ENCODE results near the gene SREBF1. TPM values are rescaled to one million over a fixed set of nuclear protein-coding genes. Genes with fewer than 3 reads are reported as not detected.
A peak's percentile ranks its signal among the peaks of the same experiment; 100 is the strongest.

The SREBF1 gene
- total RNA-seq, 1 experiment from 2014 or later, result 167 TPM

- no peak; the same call in 1 of the 2 replicates for ATAC-seq
- Histone ChIP-seq H3K79me2 (ENCODE audit: low read length) (peaks cover 24% of the 10 kb centered on the region), H2AFZ (ENCODE audit: low read length) (no peak overlapping the region), H3K9me2 (replicated peaks; ENCODE audit: low read length) (no peaks in the 10 kb centered on the region), H3F3A (ENCODE audit: low read length, unreplicated experiment) (peaks cover 6% of the 10 kb centered on the region), H4K20me1 (ENCODE audit: low read length) (no peaks in the 10 kb centered on the region), H3K27me3 (ENCODE audit: low read length) (no peaks in the 10 kb centered on the region), H3K9ac (ENCODE audit: low read length) (peak overlapping the region; percentile 93), H3K4me1 (ENCODE audit: insufficient read depth, low read length) (peaks cover 43% of the 10 kb centered on the region), H3K27ac (ENCODE audit: low read length) (peak overlapping the region; percentile 97), H3K9me3 (ENCODE audit: low read length) (no peaks in the 10 kb centered on the region), H3K4me3 (ENCODE audit: low read length) (peak overlapping the region; percentile 60), H3K4me2 (ENCODE audit: low read length) (peak overlapping the region; percentile 80), H3K36me3 (ENCODE audit: low read depth, low read length) (no peaks in the 10 kb centered on the region)
- no TSS peak for BruUV-seq (replicated peaks)
- DNase-seq, result peak; percentile 31
- no peak for TF ChIP-seq EZH2 (IDR thresholded peaks at IDR 0.05; ENCODE audit: low read length, unreplicated experiment)
- TF ChIP-seq EZH2phosphoT487 (IDR thresholded peaks at IDR 0.05; ENCODE audit: borderline replicate concordance, low read length), result no peak
- no peak for TF ChIP-seq CTCF (conservative IDR thresholded peaks at IDR 0.05; ENCODE audit: low read depth, low read length)
- POLR2A ChIA-PET (ENCODE audit: unreplicated experiment), result no interaction called here
- CTCF ChIA-PET, result no interaction called here
- intact Hi-C loops (cut with micrococcal nuclease), result no loop called here
Observed at GRCh38 chr17:17840751-17841591, 4.2 kb upstream of the SREBF1 start.

GRCh38 chr17:17839791-17840707 is 3.3 kb upstream of the SREBF1 start:
- H3K27me3 ChIP-seq (ENCODE audit: low read length), result no peaks in the 10 kb centered on the region
- H3K4me1 ChIP-seq (ENCODE audit: insufficient read depth, low read length), result peaks cover 52% of the 10 kb centered on the region
- H3K9me3 ChIP-seq (ENCODE audit: low read length), result no peaks in the 10 kb centered on the region
- no peaks in the 10 kb centered on the region for H3K9me2 ChIP-seq (replicated peaks; ENCODE audit: low read length)
- DNase-seq (peak; percentile 98), ATAC-seq (peak; percentile 55)
- POLR2A ChIA-PET (ENCODE audit: unreplicated experiment), result no interaction called here
- BruUV-seq (replicated peaks), result TSS peak; percentile 51
- no peaks in the 10 kb centered on the region for H3K36me3 ChIP-seq (ENCODE audit: low read depth, low read length)
- peak overlapping the region; percentile 93 for H3K9ac ChIP-seq (ENCODE audit: low read length)
- peak overlapping the region; percentile 60 for H3K4me3 ChIP-seq (ENCODE audit: low read length)
- peak overlapping the region; percentile 80 for H3K4me2 ChIP-seq (ENCODE audit: low read length)
- H3F3A ChIP-seq (ENCODE audit: low read length, unreplicated experiment), result peaks cover 6% of the 10 kb centered on the region
- H2AFZ ChIP-seq (ENCODE audit: low read length), result peak overlapping the region; percentile 65
- CTCF ChIA-PET, result interaction anchor here (0.6 kb wide), 2 partner anchors 22 to 29 kb away, joined by 4 to 5 read pairs; no protein-coding TSS in a partner anchor
- H3K79me2 ChIP-seq (ENCODE audit: low read length), result peaks cover 33% of the 10 kb centered on the region
- no peaks in the 10 kb centered on the region for H4K20me1 ChIP-seq (ENCODE audit: low read length)
- intact Hi-C loops (cut with micrococcal nuclease), result no loop called here
- TF ChIP-seq CTCF (conservative IDR thresholded peaks at IDR 0.05; ENCODE audit: low read depth, low read length), result no peak
- no peak for TF ChIP-seq EZH2 (IDR thresholded peaks at IDR 0.05; ENCODE audit: low read length, unreplicated experiment)
- TF ChIP-seq EZH2phosphoT487 (IDR thresholded peaks at IDR 0.05; ENCODE audit: borderline replicate concordance, low read length), result peak; percentile 69; the same call in 1 of the 2 replicates
- H3K27ac ChIP-seq (ENCODE audit: low read length), result peak overlapping the region; percentile 97
